Measurements from ENCODE around the gene ZBED1.
"Not testable (repeated sequence)": the region's sequence is repeated elsewhere in the genome, so short reads cannot be mapped to it uniquely, and the experiment has no call there.

The ZBED1 gene

GRCh38 chrX:2484721-2485648 lies 15.8 kb downstream of the ZBED1 start:
- TF ChIP-seq CTCF (IDR thresholded peaks at IDR 0.05) = no peak
- no peak for TF ChIP-seq ZFX (IDR thresholded peaks at IDR 0.05; ENCODE audit: borderline replicate concordance)
- no peak overlapping the region for H3K27ac ChIP-seq

- H3K27ac ChIP-seq = no peak overlapping the region
- TF ChIP-seq CTCF (IDR thresholded peaks at IDR 0.05) (no peak), ZFX (IDR thresholded peaks at IDR 0.05; ENCODE audit: borderline replicate concordance) (no peak)
Measured at GRCh38 chrX:2484256-2484655, 16.5 kb downstream of the ZBED1 start.

- H3K27ac ChIP-seq = no peak overlapping the region
- TF ChIP-seq ZFX (IDR thresholded peaks at IDR 0.05; ENCODE audit: borderline replicate concordance) (no peak), CTCF (IDR thresholded peaks at IDR 0.05) (no peak)
Measured at GRCh38 chrX:2483398-2484060, 17.2 kb downstream of the ZBED1 start.

- H3K27ac ChIP-seq = not testable (repeated sequence)
Measured at GRCh38 chrX:2481597-2481996, 19.2 kb downstream of the ZBED1 start.

- H3K27ac ChIP-seq = not testable (repeated sequence)
Measured at GRCh38 chrX:2479982-2480381, 20.8 kb downstream of the ZBED1 start.

- H3K27ac ChIP-seq = no peak overlapping the region
- no peak for TF ChIP-seq CTCF (IDR thresholded peaks at IDR 0.05)
- no peak for TF ChIP-seq ZFX (IDR thresholded peaks at IDR 0.05; ENCODE audit: borderline replicate concordance)
Measured at GRCh38 chrX:2479420-2479780, 21.4 kb downstream of the ZBED1 start.

- TF ChIP-seq ZFX (IDR thresholded peaks at IDR 0.05; ENCODE audit: borderline replicate concordance) = no peak
- TF ChIP-seq CTCF (IDR thresholded peaks at IDR 0.05) = no peak
- no peak overlapping the region for H3K27ac ChIP-seq
Measured at GRCh38 chrX:2478546-2479419, 22.0 kb downstream of the ZBED1 start.

GRCh38 chrX:2477313-2477712 lies 23.5 kb downstream of the ZBED1 start:
- H3K27ac ChIP-seq = not testable (repeated sequence)
